Activated CD4-positive, alpha-beta T cell treated with anti-CD3 and anti-CD28 coated beads, Interleukin-2, amount 10 ng/mL, durations not matched to agents 7 days and 5 days (primary cell): ENCODE measurements around the gene PNPLA3. TPM values are rescaled to one million over a fixed set of nuclear protein-coding genes. Genes with fewer than 3 reads are reported as not detected.

ENCODE experiments used
- CTCF ChIA-PET: fragments of 350-600 bp; sonication (Branson Sonifier 250); formaldehyde crosslinking; loops from one replicate; lab custom pipeline; 2021; ENCODE audit warnings: antibody characterized with exemption; lab: Charles Lee
- POLR2A ChIA-PET: fragments of 350-600 bp; sonication (Branson Sonifier 250); formaldehyde crosslinking; loops from one replicate; lab custom pipeline; 2021; ENCODE audit warnings: antibody characterized with exemption; lab: Charles Lee
- DNase-seq: peaks from one replicate; pipeline ENCODE4 v3.0.0-alpha.2; 2020
- H3K27ac Mint-ChIP-seq: one replicate; pipeline ENCODE4 v1.8.0; 2021; ENCODE audit warnings: mild to moderate bottlenecking, moderate library complexity, mixed read lengths
- H3K27me3 Mint-ChIP-seq: one replicate; pipeline ENCODE4 v1.8.0; 2021; ENCODE audit warnings: mixed read lengths
- H3K36me3 Mint-ChIP-seq: one replicate; pipeline ENCODE4 v1.8.0; 2021; ENCODE audit warnings: low read depth, mixed read lengths
- H3K4me1 Mint-ChIP-seq: one replicate; pipeline ENCODE4 v1.8.0; 2021; ENCODE audit warnings: mixed read lengths
- H3K4me3 Mint-ChIP-seq: one replicate; pipeline ENCODE4 v1.8.0; 2021; ENCODE audit warnings: mild to moderate bottlenecking, moderate library complexity, mixed read lengths
- H3K9me3 Mint-ChIP-seq: one replicate; pipeline ENCODE4 v1.8.0; 2021; ENCODE audit warnings: mixed read lengths
- total RNA-seq, 2 experiments: library from RNA; stranded (reverse); gene quantifications; one replicate each; pipeline ENCODE4 v1.2.3, GENCODE V29; 2021

PNPLA3 gene
- total RNA-seq, 2 experiments from 2014 or later: not detected

GRCh38 chr22:43980996-43981395 is 57.4 kb downstream of the PNPLA3 start:
- Mint-ChIP-seq H3K36me3 (peaks cover 36% of the 10 kb centered on the region), H3K27me3 (no peaks in the 10 kb centered on the region), H3K9me3 (no peaks in the 10 kb centered on the region), H3K4me1 (no peaks in the 10 kb centered on the region), H3K4me3 (no peak overlapping the region), H3K27ac (no peak overlapping the region)
- ChIA-PET POLR2A (no interaction called here), CTCF (no interaction called here)
- DNase-seq: no peak

GRCh38 chr22:43983808-43984207 is 60.2 kb downstream of the PNPLA3 start:
- no peak overlapping the region for H3K27ac Mint-ChIP-seq
- H3K36me3 Mint-ChIP-seq: peaks cover 42% of the 10 kb centered on the region
- H3K27me3 Mint-ChIP-seq: no peaks in the 10 kb centered on the region
- no peak overlapping the region for H3K4me3 Mint-ChIP-seq
- DNase-seq: no peak
- no peaks in the 10 kb centered on the region for H3K4me1 Mint-ChIP-seq
- no peaks in the 10 kb centered on the region for H3K9me3 Mint-ChIP-seq
- ChIA-PET CTCF (interaction anchor here (0.9 to 2.0 kb wide), 2 partner anchors 10 kb away, joined by 4 to 7 read pairs; no protein-coding TSS in a partner anchor), POLR2A (no interaction called here)

GRCh38 chr22:43985532-43985931 is 61.9 kb downstream of the PNPLA3 start:
- Mint-ChIP-seq H3K4me1 (no peaks in the 10 kb centered on the region), H3K9me3 (no peaks in the 10 kb centered on the region), H3K27ac (no peak overlapping the region), H3K36me3 (peaks cover 37% of the 10 kb centered on the region), H3K4me3 (no peak overlapping the region), H3K27me3 (no peaks in the 10 kb centered on the region)
- DNase-seq: no peak
- ChIA-PET POLR2A (no interaction called here), CTCF (no interaction called here)

GRCh38 chr22:43988116-43988820 is 64.7 kb downstream of the PNPLA3 start:
- H3K4me1 Mint-ChIP-seq: peaks cover 3% of the 10 kb centered on the region
- no peaks in the 10 kb centered on the region for H3K27me3 Mint-ChIP-seq
- peaks cover 41% of the 10 kb centered on the region for H3K36me3 Mint-ChIP-seq
- no peaks in the 10 kb centered on the region for H3K9me3 Mint-ChIP-seq
- H3K27ac Mint-ChIP-seq: no peak overlapping the region
- POLR2A ChIA-PET: no interaction called here
- CTCF ChIA-PET: no interaction called here
- no peak overlapping the region for H3K4me3 Mint-ChIP-seq
- DNase-seq: no peak

GRCh38 chr22:43988960-43989359 is 65.4 kb downstream of the PNPLA3 start:
- Mint-ChIP-seq H3K27me3 (no peaks in the 10 kb centered on the region), H3K27ac (no peak overlapping the region), H3K4me1 (peaks cover 5% of the 10 kb centered on the region), H3K36me3 (peaks cover 42% of the 10 kb centered on the region), H3K4me3 (no peak overlapping the region), H3K9me3 (no peaks in the 10 kb centered on the region)
- no peak for DNase-seq
- POLR2A ChIA-PET: no interaction called here
- CTCF ChIA-PET: no interaction called here

- no peak for DNase-seq
- POLR2A ChIA-PET: no interaction called here
- Mint-ChIP-seq H3K27ac (no peak overlapping the region), H3K4me1 (peaks cover 12% of the 10 kb centered on the region), H3K9me3 (no peaks in the 10 kb centered on the region), H3K27me3 (no peaks in the 10 kb centered on the region), H3K4me3 (no peak overlapping the region), H3K36me3 (peaks cover 51% of the 10 kb centered on the region)
- CTCF ChIA-PET: no interaction called here
These were observed 66.4 kb downstream of the PNPLA3 start for GRCh38 chr22:43990044-43990443.

- Mint-ChIP-seq H3K4me1 (peaks cover 26% of the 10 kb centered on the region), H3K27ac (no peak overlapping the region), H3K9me3 (no peaks in the 10 kb centered on the region), H3K36me3 (peaks cover 54% of the 10 kb centered on the region), H3K27me3 (no peaks in the 10 kb centered on the region), H3K4me3 (no peak overlapping the region)
- DNase-seq: no peak
- ChIA-PET CTCF (interaction anchor here (2.5 to 2.9 kb wide), 2 partner anchors 93 to 635 kb away, joined by 16 to 32 read pairs; no protein-coding TSS in a partner anchor), POLR2A (interaction anchor here (0.6 kb wide), 1 partner anchor 500 kb away, joined by 3 read pairs; no protein-coding TSS in a partner anchor)
These were observed 67.9 kb downstream of the PNPLA3 start for GRCh38 chr22:43991316-43992020.

- POLR2A ChIA-PET: no interaction called here
- H3K27me3 Mint-ChIP-seq: no peaks in the 10 kb centered on the region
- DNase-seq: no peak
- H3K9me3 Mint-ChIP-seq: no peaks in the 10 kb centered on the region
- peaks cover 59% of the 10 kb centered on the region for H3K36me3 Mint-ChIP-seq
- H3K4me1 Mint-ChIP-seq: peaks cover 29% of the 10 kb centered on the region
- CTCF ChIA-PET: interaction anchor here (1.2 to 2.9 kb wide), 8 partner anchors 10 to 634 kb away, joined by 3 to 32 read pairs (median 6); no protein-coding TSS in a partner anchor
- no peak overlapping the region for H3K27ac Mint-ChIP-seq
- H3K4me3 Mint-ChIP-seq: no peak overlapping the region
These were observed 68.8 kb downstream of the PNPLA3 start for GRCh38 chr22:43992331-43992821.

- ChIA-PET CTCF (interaction anchor here (0.6 to 2.9 kb wide), 17 partner anchors 9 to 633 kb away, joined by 3 to 32 read pairs (median 4); no protein-coding TSS in a partner anchor), POLR2A (interaction anchor here (0.7 kb wide), 1 partner anchor 154 kb away, joined by 3 read pairs; no protein-coding TSS in a partner anchor)
- Mint-ChIP-seq H3K27ac (peak overlapping the region; percentile 71), H3K9me3 (no peaks in the 10 kb centered on the region), H3K4me1 (peaks cover 29% of the 10 kb centered on the region), H3K4me3 (no peak overlapping the region), H3K27me3 (no peaks in the 10 kb centered on the region), H3K36me3 (peaks cover 59% of the 10 kb centered on the region)
- DNase-seq: peak; percentile 64
These were observed 69.6 kb downstream of the PNPLA3 start for GRCh38 chr22:43993072-43993760.

GRCh38 chr22:43994006-43994405 is 70.4 kb downstream of the PNPLA3 start:
- H3K36me3 Mint-ChIP-seq: peaks cover 66% of the 10 kb centered on the region
- no peak overlapping the region for H3K4me3 Mint-ChIP-seq
- H3K4me1 Mint-ChIP-seq: peaks cover 29% of the 10 kb centered on the region
- H3K27me3 Mint-ChIP-seq: no peaks in the 10 kb centered on the region
- ChIA-PET POLR2A (interaction anchor here (0.7 kb wide), 1 partner anchor 153 kb away, joined by 3 read pairs; no protein-coding TSS in a partner anchor), CTCF (interaction anchor here (1.0 to 2.9 kb wide), 8 partner anchors 9 to 632 kb away, joined by 3 to 32 read pairs (median 6); no protein-coding TSS in a partner anchor)
- H3K27ac Mint-ChIP-seq: peak overlapping the region; percentile 36
- no peaks in the 10 kb centered on the region for H3K9me3 Mint-ChIP-seq
- no peak for DNase-seq

GRCh38 chr22:43994416-43994815 is 70.8 kb downstream of the PNPLA3 start:
- Mint-ChIP-seq H3K36me3 (peaks cover 69% of the 10 kb centered on the region), H3K27ac (peak overlapping the region; percentile 36), H3K4me3 (peak overlapping the region; percentile 84), H3K9me3 (no peaks in the 10 kb centered on the region), H3K27me3 (no peaks in the 10 kb centered on the region), H3K4me1 (peaks cover 29% of the 10 kb centered on the region)
- CTCF ChIA-PET: interaction anchor here (1.5 to 2.5 kb wide), 4 partner anchors 45 to 573 kb away, joined by 3 to 32 read pairs (median 4); no protein-coding TSS in a partner anchor
- no peak for DNase-seq
- POLR2A ChIA-PET: no interaction called here

- POLR2A ChIA-PET: interaction anchor here (0.6 kb wide), 1 partner anchor 20 kb away, joined by 11 read pairs; no protein-coding TSS in a partner anchor
- peaks cover 62% of the 10 kb centered on the region for H3K36me3 Mint-ChIP-seq
These were observed 71.6 kb downstream of the PNPLA3 start for GRCh38 chr22:43995057-43995685.

More at GRCh38 chr22:43995057-43995685, 71.6 kb downstream of the PNPLA3 start:
- DNase-seq: no peak
- H3K9me3 Mint-ChIP-seq: no peaks in the 10 kb centered on the region
- H3K4me3 Mint-ChIP-seq: peak overlapping the region; percentile 84
- peaks cover 29% of the 10 kb centered on the region for H3K4me1 Mint-ChIP-seq
- H3K27ac Mint-ChIP-seq: peak overlapping the region; percentile 92
- no peaks in the 10 kb centered on the region for H3K27me3 Mint-ChIP-seq
- CTCF ChIA-PET: interaction anchor here (1.6 kb wide), 1 partner anchor 44 kb away, joined by 3 read pairs; no protein-coding TSS in a partner anchor
